Vagina (tissue), 2 donors: ENCODE results near the gene SGF29. TPM values are rescaled to one million over a fixed set of nuclear protein-coding genes. Genes with fewer than 3 reads are reported as not detected.

ENCODE experiments used
- DNase-seq, 2 donors: peaks; one replicate each; pipeline ENCODE4 v3.0.0-alpha.2; 2017; ENCODE audit errors: extremely low spot score in 2 of 2
- H3K27ac ChIP-seq: fragments of 200-600 bp; sonication (generic); one replicate; pipeline ENCODE4 v1.5.1; 2019
- H3K27me3 ChIP-seq: fragments of 200-600 bp; sonication (generic); one replicate; pipeline ENCODE4 v1.5.1; 2019
- H3K36me3 ChIP-seq, 2 donors: fragments of 200-600 bp; sonication (generic); one replicate each; pipeline ENCODE4 v1.5.1; 2017 to 2019
- H3K4me1 ChIP-seq: fragments of 200-600 bp; sonication (generic); one replicate; pipeline ENCODE4 v1.5.1; 2019
- H3K4me3 ChIP-seq, 2 donors: fragments of 200-600 bp; sonication (generic); 1 replicate in 1 of 2; 2 replicates in 1 of 2; pipeline ENCODE4 v1.5.1; 2016 to 2019
- H3K9me3 ChIP-seq: fragments of 200-600 bp; sonication (generic); one replicate; pipeline ENCODE4 v1.5.1; 2019
- CTCF ChIP-seq, 3 experiments: fragments of 450-650 bp in 2 of 3; fragments of 200-600 bp in 1 of 3; sonication (generic) in 1 of 3; IDR thresholded peaks; one replicate each; pipeline ENCODE4 v1.5.1; 2017 to 2019; ENCODE audit warnings: antibody characterized with exemption in 3 of 3, mild to moderate bottlenecking in 2 of 3, moderate library complexity in 2 of 3
- POLR2A ChIP-seq, 2 donors: fragments of 450-650 bp; IDR thresholded peaks; one replicate each; pipeline ENCODE4 v1.6.1; 2017; ENCODE audit warnings: antibody characterized with exemption in 2 of 2, mild to moderate bottlenecking in 2 of 2, moderate library complexity in 2 of 2
- POLR2AphosphoS5 ChIP-seq, 2 donors: sonication (generic); formaldehyde crosslinking; IDR thresholded peaks; one replicate each; pipeline ENCODE4 v1.9.0; 2017; ENCODE audit warnings: antibody characterized with exemption in 2 of 2, mild to moderate bottlenecking in 2 of 2, low read depth in 1 of 2; ENCODE audit not compliant: insufficient read depth in 1 of 2
- intact Hi-C: fragments of 100-400 bp; cut with DNase I; formaldehyde crosslinking; loops from one replicate; pipeline ENCODE4 v1.15.1; 2023
- total RNA-seq: library from RNA; depleted of rRNA; stranded (reverse); fragments of >200 nt; gene quantifications from one replicate; pipeline ENCODE4 v1.2.3, GENCODE V29; 2016

The SGF29 gene
- total RNA-seq, 1 donor from 2014 or later = 16.5 TPM

GRCh38 chr16:28532940-28533647 is 20.6 kb upstream of the SGF29 start:
- intact Hi-C loops = no loop called here
- Histone ChIP-seq H3K4me1 (peaks cover 22% of the 10 kb centered on the region), H3K27ac (peak overlapping the region; percentile 37), H3K4me3 (no peak overlapping the region), H3K9me3 (no peaks in the 10 kb centered on the region), H3K36me3 (peaks cover 0 to 4% of the 10 kb centered on the region in 2 donors), H3K27me3 (no peaks in the 10 kb centered on the region)
- TF ChIP-seq CTCF (IDR thresholded peaks at IDR 0.05) (no peak), POLR2AphosphoS5 (IDR thresholded peaks at IDR 0.05; ENCODE audit: insufficient read depth in 1 of 2, low read depth in 1 of 2) (no peak), POLR2A (IDR thresholded peaks at IDR 0.05) (no peak)
- no peak for DNase-seq

- no peaks in the 10 kb centered on the region for H3K9me3 ChIP-seq
- no peak for TF ChIP-seq CTCF (IDR thresholded peaks at IDR 0.05)
- TF ChIP-seq POLR2A (IDR thresholded peaks at IDR 0.05) = peak in 1 of 2 donors; percentile 10
- peak overlapping the region; percentile 40 for H3K27ac ChIP-seq
- peaks cover 0 to 4% of the 10 kb centered on the region in 2 donors for H3K36me3 ChIP-seq
- no peaks in the 10 kb centered on the region for H3K27me3 ChIP-seq
- intact Hi-C loops = loop anchor here (5.0 kb wide), 1 partner anchor 42 kb away; the partner anchor contains the start of genes APOBR and CLN3
- peaks cover 32% of the 10 kb centered on the region for H3K4me1 ChIP-seq
- no peak overlapping the region for H3K4me3 ChIP-seq
- DNase-seq = no peak
Measured at GRCh38 chr16:28534542-28535373, 19.0 kb upstream of the SGF29 start.

- Histone ChIP-seq H3K4me3 (peak overlapping the region; percentile 57 to 59), H3K4me1 (peaks cover 33% of the 10 kb centered on the region), H3K9me3 (no peaks in the 10 kb centered on the region), H3K36me3 (peaks cover 0 to 4% of the 10 kb centered on the region in 2 donors), H3K27me3 (no peaks in the 10 kb centered on the region), H3K27ac (peak overlapping the region; percentile 92)
- TF ChIP-seq CTCF (IDR thresholded peaks at IDR 0.05) (no peak), POLR2AphosphoS5 (IDR thresholded peaks at IDR 0.05; ENCODE audit: insufficient read depth in 1 of 2, low read depth in 1 of 2) (peak in 1 of 2 donors; percentile 41)
- no peak for DNase-seq
- intact Hi-C loops = loop anchor here (5.0 kb wide), 1 partner anchor 45 kb away; the partner anchor contains the start of genes APOBR and CLN3
Measured at GRCh38 chr16:28537076-28537475, 16.6 kb upstream of the SGF29 start.

- Histone ChIP-seq H3K9me3 (no peaks in the 10 kb centered on the region), H3K27me3 (no peaks in the 10 kb centered on the region), H3K36me3 (peaks cover 0 to 4% of the 10 kb centered on the region in 2 donors), H3K4me1 (peaks cover 33% of the 10 kb centered on the region), H3K27ac (peak overlapping the region; percentile 92), H3K4me3 (peak overlapping the region; percentile 57 to 59)
- TF ChIP-seq CTCF (IDR thresholded peaks at IDR 0.05) = no peak
- TF ChIP-seq POLR2A (IDR thresholded peaks at IDR 0.05) = no peak
- TF ChIP-seq POLR2AphosphoS5 (IDR thresholded peaks at IDR 0.05; ENCODE audit: insufficient read depth in 1 of 2, low read depth in 1 of 2) = no peak
- intact Hi-C loops = loop anchor here (5.0 kb wide), 1 partner anchor 46 kb away; the partner anchor contains the start of genes APOBR and CLN3
- DNase-seq = no peak
Measured at GRCh38 chr16:28537964-28538732, 15.6 kb upstream of the SGF29 start.
